ENCODE measurements around the gene MVP. TPM values are rescaled to one million over a fixed set of nuclear protein-coding genes. Genes with fewer than 3 reads are reported as not detected.
"Not testable (repeated sequence)": the region's sequence is repeated elsewhere in the genome, so short reads cannot be mapped to it uniquely, and the experiment has no call there.

Gene MVP
- total RNA-seq, 2 donors from 2014 or later, result 175 to 190 TPM

GRCh38 chr16:29863669-29863984 lies 43.4 kb downstream of the MVP start:
- H3K27me3 ChIP-seq (replicated peaks; ENCODE audit: insufficient read depth), result no peaks in the 10 kb centered on the region
- peak overlapping the region; percentile 81 to 98 for H3K27ac ChIP-seq
- DNase-seq (ENCODE audit: low spot score), result no peak
- H3K36me3 ChIP-seq, result peaks cover 6% of the 10 kb centered on the region
- H3K4me3 ChIP-seq, result peak overlapping the region; percentile 99
- no peaks in the 10 kb centered on the region for H3K9me3 ChIP-seq
- ATAC-seq (ENCODE audit: insufficient number of reproducible peaks, low FRiP score, low read depth), result no peak
- TF ChIP-seq, protein P1, sequence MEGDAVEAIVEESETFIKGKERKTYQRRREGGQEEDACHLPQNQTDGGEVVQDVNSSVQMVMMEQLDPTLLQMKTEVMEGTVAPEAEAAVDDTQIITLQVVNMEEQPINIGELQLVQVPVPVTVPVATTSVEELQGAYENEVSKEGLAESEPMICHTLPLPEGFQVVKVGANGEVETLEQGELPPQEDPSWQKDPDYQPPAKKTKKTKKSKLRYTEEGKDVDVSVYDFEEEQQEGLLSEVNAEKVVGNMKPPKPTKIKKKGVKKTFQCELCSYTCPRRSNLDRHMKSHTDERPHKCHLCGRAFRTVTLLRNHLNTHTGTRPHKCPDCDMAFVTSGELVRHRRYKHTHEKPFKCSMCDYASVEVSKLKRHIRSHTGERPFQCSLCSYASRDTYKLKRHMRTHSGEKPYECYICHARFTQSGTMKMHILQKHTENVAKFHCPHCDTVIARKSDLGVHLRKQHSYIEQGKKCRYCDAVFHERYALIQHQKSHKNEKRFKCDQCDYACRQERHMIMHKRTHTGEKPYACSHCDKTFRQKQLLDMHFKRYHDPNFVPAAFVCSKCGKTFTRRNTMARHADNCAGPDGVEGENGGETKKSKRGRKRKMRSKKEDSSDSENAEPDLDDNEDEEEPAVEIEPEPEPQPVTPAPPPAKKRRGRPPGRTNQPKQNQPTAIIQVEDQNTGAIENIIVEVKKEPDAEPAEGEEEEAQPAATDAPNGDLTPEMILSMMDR (IDR thresholded peaks at IDR 0.05), result no peak
- H3K4me1 ChIP-seq (ENCODE audit: control insufficient read depth in 1 of 2, low read depth in 2 of 2), result peaks cover 11 to 38% of the 10 kb centered on the region in 2 donors

GRCh38 chr16:29864205-29864604 lies 43.9 kb downstream of the MVP start:
- H3K27me3 ChIP-seq (replicated peaks; ENCODE audit: insufficient read depth), result no peaks in the 10 kb centered on the region
- H3K9me3 ChIP-seq, result no peaks in the 10 kb centered on the region
- H3K36me3 ChIP-seq, result peaks cover 6% of the 10 kb centered on the region
- H3K27ac ChIP-seq, result no peak overlapping the region
- H3K4me1 ChIP-seq (ENCODE audit: control insufficient read depth in 1 of 2, low read depth in 2 of 2), result peaks cover 9 to 33% of the 10 kb centered on the region in 2 donors
- no peak for DNase-seq (ENCODE audit: low spot score)
- no peak for ATAC-seq (ENCODE audit: insufficient number of reproducible peaks, low FRiP score, low read depth)
- TF ChIP-seq, protein P1 (IDR thresholded peaks at IDR 0.05), result no peak
- no peak overlapping the region for H3K4me3 ChIP-seq

DNA sequence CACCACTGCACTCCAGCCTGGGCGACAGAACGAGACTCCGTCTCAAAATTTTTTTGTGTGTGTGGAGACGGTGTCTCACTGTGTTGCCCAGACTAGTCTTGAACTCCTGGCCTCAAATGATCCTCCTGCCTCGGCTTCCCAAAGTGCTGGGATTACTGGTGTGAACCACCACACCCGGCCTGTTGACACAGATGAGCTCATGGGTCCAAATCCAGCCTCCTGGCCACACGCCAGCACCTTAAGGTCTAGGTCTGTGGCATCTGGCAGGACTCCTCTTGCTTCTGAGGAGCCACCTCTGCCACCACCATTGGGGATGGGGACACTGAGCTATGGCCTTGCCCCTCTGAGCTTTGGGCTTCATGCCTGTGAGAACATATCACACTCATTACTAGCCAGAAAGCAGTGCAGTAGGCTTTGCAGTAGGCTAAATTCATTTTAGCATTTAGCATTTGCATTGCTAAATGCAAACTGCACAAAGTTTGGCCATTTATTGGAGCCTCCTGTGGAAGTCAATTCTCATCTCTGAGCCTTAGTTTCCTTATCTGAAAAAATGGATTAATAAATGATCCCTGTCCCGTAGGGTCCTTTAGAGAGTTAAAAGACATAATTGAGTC lies 48.2 kb downstream of the MVP start:
- no peak overlapping the region for H3K27ac ChIP-seq
- no peaks in the 10 kb centered on the region for H3K27me3 ChIP-seq (replicated peaks; ENCODE audit: insufficient read depth)
- no peak overlapping the region for H3K4me3 ChIP-seq
- H3K36me3 ChIP-seq, result no peaks in the 10 kb centered on the region
- peaks cover 0 to 4% of the 10 kb centered on the region in 2 donors for H3K4me1 ChIP-seq (ENCODE audit: control insufficient read depth in 1 of 2, low read depth in 2 of 2)
- no peaks in the 10 kb centered on the region for H3K9me3 ChIP-seq
- TF ChIP-seq, protein P1 (IDR thresholded peaks at IDR 0.05), result no peak
- no peak for DNase-seq (ENCODE audit: low spot score)
- ATAC-seq (ENCODE audit: insufficient number of reproducible peaks, low FRiP score, low read depth), result no peak

GRCh38 chr16:29869067-29869466 lies 48.8 kb downstream of the MVP start:
- DNase-seq (ENCODE audit: low spot score); H3K4me1 ChIP-seq (ENCODE audit: control insufficient read depth in 1 of 2, low read depth in 2 of 2); H3K27me3 ChIP-seq (replicated peaks; ENCODE audit: insufficient read depth); ATAC-seq (ENCODE audit: insufficient number of reproducible peaks, low FRiP score, low read depth); H3K36me3 ChIP-seq; H3K4me3 ChIP-seq; H3K27ac ChIP-seq; H3K9me3 ChIP-seq: not testable (repeated sequence)

DNA sequence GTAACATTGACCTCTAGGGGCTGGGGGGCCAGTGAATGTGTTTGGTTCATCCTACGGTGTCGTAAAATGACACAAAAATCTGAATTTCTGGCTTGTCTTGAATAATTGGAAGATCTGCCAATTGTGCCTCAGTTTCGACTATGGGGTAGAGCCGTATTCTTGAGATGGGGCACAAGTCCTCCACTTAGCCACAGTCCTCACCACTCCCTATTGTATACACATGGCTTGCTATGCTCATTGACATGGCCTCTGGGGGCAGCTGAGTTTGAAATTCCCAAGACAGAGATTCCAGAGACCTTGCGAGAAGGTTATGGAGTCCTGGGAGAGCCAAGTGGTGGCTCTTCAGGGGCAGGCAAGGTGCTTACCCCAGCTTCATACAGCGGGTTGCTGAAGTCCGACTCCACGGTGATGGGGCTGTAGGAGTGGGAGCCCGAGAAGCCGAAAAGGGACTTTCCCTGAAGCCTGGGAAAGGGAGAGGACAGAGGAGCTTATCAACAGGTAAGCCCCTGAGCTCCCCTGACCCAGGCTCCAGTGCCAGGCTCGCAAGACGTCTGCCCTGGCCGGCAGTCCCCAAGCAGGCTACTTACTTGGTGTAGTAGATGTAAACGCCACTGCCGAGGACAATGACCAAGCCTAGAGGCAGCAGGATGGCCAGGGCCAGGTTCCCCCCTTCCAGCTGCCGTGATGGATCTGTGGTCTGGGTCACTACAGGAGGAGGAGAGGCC lies 51.7 kb downstream of the MVP start:
- Histone ChIP-seq H3K27ac (no peak overlapping the region), H3K27me3 (replicated peaks; ENCODE audit: insufficient read depth) (peaks cover 6% of the 10 kb centered on the region), H3K9me3 (no peaks in the 10 kb centered on the region), H3K4me3 (no peak overlapping the region), H3K36me3 (no peaks in the 10 kb centered on the region), H3K4me1 (ENCODE audit: control insufficient read depth in 1 of 2, low read depth in 2 of 2) (no peaks in the 10 kb centered on the region)
- DNase-seq (ENCODE audit: low spot score) (no peak), ATAC-seq (ENCODE audit: insufficient number of reproducible peaks, low FRiP score, low read depth) (no peak)
- TF ChIP-seq, protein P1 (IDR thresholded peaks at IDR 0.05), result no peak
